HG03432 (cell line): Measurements from ENCODE around the gene PLCH2.

Source experiments
- ATAC-seq: cut with Tn5 transposase; IDR thresholded peaks from one replicate; pipeline ENCODE4 v1.9.1; 2021; ENCODE audit warnings: mild to moderate bottlenecking, moderate library complexity; ENCODE audit not compliant: unreplicated experiment

PLCH2 gene

DNA sequence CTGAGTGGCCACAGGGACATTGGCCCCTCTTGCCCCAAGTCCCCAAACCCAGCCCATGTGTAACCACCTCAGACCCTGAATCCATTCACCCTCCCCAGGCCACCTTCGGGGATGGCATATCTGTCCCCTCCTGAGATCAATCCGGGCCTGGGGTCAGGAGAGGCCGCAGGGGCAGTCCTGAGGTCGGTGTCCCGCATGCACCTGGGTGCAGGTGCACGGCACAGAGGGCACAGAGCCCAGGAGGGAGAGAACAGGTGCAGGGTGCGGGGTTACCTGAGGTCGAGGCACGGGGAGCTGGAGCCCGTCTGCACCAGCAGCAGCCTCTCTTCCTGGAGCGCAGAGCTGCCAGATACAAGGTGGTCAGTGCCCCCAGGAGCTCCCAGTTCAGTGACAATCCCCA lies 33.5 kb downstream of the PLCH2 start:
- no peak for ATAC-seq

DNA sequence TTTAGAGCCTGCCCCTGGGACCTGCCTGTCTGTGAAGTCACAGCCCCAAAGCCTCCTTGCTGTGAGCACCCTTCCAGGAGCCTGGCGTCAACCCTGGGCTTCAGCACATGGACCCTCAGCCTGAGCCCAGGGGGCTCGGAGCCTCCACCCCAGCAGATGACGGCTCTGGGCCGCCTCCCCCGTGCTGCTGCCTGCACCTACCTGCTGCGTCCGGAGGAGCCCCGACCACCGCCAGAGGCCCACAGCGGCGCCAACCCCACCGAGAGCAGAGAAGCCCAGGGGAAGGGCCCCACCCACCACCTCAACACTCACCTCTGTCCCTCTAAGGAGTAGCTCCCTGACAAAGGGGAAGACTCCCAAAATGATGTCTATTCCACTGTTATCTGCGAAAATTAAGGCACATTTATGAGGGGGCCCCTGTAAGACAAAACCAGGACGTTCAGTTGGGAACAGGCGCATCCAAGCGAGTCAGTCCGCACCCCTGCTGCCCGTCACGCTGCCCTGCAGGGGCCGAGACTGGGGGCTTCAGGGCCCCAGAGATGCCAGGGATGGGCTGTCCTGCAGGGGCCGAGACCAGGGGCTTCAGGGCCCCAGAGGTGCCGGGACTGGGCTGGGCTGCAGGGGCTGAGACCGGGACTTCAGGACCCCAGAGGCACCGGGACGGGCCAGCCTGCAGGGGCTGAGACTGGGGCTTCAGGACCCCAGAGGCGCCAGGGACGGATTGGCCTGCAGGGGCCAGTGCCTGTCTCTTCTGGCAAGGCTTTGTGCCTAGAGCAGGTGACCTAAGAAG lies 34.5 kb downstream of the PLCH2 start:
- ATAC-seq = no peak

DNA sequence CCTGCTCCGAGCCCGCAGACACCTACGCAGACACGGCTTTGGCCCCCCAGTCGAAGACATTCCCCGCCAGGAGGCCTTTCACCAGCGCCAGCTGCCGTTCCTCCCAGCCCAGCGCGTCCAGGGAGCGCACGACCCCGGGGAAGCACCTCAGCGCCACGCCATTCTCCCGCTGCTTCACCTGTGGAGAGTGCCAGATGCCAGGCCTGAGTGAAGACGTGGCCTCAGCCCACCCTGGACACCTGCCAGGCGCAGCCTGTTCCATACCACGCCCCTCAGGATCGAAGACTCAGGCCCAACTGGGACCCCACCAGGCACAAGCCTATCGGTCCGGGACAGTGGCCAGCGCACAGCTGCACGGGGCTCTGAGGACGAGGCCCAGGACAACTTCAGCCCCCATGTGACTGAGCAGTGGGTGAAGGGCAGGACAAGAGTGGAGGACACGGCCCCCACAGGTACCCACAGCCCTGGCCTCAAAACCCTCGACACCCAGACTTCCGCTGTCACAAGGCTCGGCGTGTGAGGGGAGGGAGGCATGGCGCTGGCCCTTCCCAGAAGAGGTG lies 36.9 kb downstream of the PLCH2 start:
- no peak for ATAC-seq

DNA sequence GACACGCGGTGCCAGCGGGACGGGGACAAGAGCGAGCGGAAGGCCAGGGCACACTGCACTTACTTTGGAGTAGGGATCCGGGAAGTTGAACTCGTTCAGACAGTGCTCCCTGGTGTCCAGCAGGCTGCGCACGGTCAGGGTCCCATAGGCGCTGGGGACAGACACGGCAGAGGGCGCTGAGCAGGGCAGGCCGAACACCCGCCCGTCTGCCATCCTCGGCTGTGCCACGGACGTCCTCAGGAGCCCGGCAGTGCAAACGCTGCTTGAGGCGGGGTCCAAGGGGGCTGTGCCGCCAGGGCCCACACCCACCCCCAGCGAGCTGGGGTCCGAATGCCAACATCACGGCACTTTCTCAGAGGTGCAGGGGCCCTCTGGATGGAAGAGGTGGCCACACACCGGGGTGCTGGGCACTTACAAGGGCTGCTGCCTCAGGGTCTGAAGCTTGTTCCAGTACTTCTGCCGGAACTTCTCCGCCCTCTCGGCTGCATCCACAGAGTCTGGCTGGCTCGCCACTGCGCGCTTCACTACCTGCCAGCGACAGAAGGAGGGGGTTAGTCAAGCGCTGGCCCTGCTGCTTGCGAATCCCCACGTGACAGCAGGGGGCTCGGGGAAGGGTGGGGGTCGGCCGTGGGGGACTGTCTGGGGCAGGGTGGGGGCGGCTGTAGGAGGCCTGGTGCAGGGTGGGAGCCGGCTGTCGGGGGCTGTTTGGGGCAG lies 38.0 kb downstream of the PLCH2 start:
- ATAC-seq = no peak

DNA sequence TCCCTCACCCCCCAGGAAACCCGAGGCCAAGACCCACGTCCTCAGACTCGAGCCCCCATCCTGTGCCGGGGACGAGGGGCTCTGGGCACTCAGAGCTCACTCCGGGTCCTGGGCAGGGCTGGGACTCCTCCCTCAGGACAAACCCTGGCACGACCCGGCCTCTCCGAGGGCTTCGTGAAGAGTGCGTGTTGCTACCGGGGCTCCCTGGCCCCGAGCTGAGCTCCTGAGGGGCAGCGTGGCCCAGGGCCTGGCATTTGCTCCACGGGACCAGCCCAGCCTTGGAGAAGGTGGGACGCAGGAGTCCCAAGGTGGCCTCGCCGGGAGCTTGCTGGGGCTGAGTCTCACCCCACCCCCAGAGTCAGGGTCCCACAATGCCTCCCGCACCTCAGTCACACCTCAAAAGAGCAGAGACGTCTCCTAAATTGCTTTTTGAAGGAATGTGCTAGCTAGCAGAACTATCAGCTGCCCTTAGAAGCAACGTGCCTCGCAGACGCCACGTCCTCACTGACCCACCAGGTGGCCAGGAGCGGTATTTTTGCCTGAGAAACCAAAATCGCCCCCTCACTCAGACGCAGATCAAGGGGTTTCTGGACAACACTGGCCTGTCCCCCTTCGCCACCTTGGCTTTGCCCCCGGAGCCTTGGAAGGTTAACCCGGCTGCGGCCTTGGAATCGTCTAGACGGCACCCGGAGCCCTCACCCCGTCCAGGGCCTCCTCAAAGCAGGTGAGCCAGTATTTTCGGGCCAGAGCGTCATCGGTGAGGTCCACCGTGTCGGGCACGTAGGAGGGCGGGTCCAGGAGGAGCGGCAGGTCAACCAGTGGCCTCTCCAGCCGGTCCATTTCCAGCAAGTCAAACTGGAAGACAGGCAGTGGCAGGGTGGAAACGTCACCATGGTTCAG lies 39.0 kb downstream of the PLCH2 start:
- ATAC-seq = no peak

DNA sequence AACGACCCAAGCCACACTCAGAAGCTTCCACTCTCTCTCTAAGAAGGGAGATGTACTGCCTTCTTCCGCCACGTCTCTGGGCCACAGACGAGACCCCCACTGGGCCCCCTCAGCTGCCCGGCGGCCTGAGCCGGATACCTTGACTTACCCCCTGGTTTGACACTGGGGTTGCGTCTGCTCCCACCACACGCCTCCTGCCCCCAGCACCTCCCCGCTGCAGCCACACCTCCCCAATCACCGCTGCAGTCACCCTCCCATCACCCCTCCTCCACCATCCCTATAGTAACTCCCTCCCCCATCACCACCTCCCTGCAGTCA lies 39.6 kb downstream of the PLCH2 start:
- no peak for ATAC-seq

DNA sequence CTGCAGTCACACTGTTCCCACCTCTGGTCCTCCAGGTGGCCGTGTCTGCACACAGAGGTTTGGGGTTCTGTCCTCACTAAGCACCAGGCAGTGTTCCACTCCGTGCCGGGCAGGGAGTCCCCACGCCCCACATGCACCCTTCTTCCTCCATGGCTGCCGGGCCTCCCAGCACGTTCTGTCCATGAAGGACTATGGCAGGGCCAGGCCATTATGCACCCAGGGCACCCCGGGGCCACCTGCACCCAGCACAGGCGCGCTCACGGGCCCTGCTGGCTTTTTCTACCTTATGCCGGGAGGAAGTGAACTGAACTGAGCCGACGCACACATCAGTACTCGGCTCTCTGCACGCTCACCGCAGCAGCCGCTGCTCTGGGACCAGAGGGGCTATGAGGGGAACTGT lies 40.0 kb downstream of the PLCH2 start:
- ATAC-seq = no peak

DNA sequence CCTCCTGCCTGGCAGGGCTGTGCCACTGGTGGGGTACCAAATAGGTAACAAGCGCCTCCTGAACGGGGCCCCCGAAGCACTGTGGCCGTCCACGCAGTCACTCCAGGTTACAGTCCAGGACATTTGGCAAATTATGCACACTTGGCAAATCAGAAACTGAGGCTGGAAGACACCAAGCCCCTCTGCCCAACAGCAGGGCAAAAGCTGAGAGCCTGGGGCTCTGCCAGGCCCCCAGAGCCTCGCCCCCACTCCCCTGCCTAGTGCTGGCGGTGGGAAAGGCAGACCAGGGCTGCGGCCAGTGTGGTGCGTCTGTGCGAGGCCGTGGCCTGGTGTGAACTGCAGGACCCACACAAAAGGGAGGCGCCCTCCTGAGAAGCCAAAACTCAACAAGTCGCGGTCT lies 40.9 kb downstream of the PLCH2 start:
- ATAC-seq = no peak

DNA sequence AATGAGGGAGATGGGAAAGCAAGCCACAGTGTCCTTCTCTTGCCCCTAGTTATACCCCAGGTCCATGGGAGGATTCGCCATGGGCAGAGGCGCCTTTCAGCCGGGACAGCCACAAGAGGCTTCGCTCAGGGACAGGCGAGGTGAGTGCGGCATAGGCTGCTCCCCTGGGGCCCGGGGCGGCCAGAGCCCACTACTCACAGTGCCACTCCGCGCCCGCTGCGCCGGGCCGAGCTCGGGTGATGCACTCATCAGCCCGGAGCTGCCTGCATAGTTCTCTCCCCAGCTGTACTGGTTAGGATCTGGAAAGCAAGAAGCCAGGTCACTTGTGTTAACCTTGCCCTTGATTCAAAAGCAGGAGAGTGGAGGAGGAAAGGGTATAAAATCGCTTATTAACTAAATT lies 41.9 kb downstream of the PLCH2 start:
- ATAC-seq = no peak

DNA sequence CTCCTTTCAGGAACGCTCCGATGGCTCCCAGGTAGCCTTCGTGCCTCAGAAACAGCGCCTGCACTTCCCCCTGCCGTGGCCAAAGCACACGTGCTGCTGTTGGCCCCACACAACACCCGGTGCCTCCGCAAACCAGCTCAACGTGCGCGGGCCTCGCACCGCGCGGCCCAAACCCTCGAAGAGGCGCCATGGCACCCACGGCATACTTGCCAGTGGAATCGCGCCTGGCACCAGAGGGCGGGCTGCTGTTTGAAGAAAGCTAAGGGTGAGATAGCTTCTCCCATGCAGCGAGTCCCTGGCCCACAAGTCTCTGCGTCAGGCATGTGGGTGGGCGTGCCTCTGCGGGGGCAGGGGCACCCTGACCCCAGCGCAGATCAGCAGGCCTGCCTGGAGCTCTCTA lies 42.4 kb downstream of the PLCH2 start:
- no peak for ATAC-seq

DNA sequence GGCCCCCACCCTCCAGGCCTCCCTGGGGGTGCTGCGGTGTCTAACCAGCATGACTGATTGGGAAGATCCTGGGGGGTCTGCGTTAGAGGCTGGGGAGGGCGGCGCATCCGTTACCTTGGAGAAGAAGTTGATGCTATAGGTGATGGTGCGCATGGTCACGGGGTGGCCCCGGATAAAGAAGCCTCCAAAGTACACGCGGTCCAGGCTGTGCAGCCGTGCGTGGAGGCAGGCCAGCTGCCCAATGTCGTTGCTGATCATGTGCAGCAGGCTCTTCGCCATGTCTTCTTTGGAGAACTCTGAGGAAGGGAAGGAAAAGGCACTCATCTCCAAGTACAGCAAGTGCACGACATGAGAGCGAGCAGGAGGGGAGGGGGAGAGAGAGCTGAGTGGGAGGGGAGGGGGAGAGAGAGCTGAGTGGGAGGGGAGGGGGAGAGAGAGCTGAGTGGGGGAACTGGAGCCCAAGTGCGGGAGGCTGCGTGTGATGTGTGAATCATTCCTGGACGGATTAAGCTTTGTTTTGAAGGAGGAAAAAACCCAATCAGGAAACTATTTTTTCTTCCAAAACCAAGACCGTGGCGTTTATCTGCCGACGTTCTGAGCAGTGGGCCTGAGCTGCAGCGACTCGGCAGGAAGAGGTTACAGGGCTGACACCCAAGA lies 43.1 kb downstream of the PLCH2 start:
- no peak for ATAC-seq

DNA sequence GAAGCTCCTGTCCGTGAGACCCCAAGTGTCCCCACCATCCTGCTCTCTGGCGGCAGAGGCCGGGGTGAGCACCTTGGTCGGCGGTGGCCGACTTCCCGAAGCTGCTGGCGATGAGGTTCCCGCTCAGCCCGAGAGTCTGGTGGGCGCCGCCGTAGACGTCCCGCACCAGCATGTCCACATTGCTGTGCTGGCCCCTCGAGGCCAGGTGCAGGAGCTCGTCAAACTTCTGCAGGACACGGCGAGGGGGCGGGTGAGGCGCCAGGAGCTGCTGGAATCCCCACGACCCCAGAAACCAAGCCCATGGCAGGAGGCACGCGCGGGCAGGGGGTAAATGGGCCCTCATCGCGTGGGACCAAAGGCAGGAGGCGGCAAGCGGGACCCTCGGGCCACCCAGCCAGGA lies 43.6 kb downstream of the PLCH2 start:
- ATAC-seq = no peak

DNA sequence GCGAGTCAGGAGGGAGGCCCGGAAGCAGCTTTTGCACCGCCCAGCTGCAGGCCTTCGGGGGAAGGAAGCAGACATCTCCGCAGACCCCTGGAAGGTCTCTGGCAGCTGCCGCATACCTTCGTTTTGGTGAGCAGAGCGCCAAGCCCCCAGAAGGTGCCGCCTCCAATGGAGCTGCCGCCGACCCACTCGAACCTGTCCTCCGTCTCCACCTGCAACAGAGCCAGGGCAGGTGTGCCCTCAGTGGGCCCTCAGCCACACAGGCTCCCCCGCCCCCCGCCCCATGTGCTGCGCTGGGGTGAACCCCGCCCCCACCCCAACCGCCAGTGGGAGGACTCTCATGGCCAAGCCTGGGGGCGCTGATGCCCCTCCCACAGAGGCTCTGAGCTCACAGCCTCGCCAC lies 44.1 kb downstream of the PLCH2 start:
- ATAC-seq = no peak

DNA sequence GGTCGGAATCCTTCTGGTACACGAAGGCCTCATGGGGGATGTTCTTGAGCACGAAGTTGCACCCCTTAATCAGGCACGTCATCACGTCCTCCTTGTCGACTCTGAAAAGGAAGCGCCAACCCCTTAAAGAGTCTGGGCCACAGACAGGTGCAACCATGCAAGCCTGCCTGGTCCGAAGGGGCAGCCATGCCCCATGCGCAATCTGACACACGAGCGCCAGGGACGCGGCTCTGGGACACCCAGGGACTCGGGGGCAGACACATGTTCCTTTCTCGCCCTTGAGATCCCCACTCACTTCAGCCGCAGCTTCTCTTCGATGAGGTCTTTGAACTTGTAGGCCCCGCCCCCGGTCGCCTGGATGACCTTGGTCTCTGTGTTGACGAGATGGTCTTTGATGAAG lies 44.7 kb downstream of the PLCH2 start:
- ATAC-seq = no peak

DNA sequence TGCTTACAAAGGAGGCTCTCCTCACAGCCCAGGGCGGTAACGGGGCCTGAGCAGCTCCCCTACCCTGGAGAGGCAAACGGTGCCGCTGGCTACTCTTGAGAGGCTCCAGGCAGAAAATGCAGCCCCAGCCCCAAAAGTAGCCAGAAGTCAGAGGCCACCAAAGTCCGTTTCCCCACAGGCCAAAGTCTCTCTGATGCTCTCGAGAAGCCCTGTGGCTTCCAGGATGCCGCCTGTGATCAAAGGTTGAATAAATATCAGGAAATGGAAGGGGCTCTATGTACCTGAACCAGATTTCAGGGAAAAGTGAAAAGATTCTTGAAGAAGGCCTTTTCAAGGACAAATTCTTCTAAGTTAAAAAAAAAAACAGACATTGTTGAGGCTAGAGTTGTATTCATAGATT lies 46.1 kb downstream of the PLCH2 start:
- no peak for ATAC-seq

DNA sequence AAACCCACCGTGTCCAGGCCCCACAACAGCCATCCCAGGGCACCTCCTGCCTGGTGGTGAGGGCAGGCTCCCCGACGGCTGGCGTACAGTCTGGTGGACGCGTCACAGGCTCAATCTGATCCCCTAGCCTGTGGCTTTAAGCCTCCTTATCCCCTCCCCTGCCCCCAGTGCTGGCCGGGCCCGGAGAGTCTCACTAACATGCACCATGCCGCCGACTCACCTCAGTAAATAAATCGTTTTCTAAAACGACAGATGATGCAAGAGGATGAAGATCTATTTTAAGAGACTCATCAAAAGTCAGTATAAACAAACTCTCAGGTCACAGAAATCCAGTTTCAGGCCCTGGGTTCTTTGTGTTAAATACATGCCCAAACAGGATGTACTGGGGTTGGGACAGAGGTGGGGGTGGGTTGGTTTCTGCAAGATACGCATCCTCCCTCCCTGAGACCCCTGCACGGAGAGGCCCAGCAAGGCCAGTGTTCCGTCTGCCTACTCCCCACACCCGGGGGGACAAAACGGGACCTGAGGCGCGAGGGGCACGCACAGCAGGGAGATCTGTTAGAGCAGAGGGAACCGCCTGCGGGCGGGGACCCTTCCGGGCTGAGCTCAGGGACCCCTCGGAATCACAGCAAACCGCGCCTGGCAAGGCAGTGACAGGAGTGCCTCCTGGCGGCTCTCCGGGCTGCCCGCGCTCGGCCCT lies 47.3 kb downstream of the PLCH2 start:
- ATAC-seq = no peak

DNA sequence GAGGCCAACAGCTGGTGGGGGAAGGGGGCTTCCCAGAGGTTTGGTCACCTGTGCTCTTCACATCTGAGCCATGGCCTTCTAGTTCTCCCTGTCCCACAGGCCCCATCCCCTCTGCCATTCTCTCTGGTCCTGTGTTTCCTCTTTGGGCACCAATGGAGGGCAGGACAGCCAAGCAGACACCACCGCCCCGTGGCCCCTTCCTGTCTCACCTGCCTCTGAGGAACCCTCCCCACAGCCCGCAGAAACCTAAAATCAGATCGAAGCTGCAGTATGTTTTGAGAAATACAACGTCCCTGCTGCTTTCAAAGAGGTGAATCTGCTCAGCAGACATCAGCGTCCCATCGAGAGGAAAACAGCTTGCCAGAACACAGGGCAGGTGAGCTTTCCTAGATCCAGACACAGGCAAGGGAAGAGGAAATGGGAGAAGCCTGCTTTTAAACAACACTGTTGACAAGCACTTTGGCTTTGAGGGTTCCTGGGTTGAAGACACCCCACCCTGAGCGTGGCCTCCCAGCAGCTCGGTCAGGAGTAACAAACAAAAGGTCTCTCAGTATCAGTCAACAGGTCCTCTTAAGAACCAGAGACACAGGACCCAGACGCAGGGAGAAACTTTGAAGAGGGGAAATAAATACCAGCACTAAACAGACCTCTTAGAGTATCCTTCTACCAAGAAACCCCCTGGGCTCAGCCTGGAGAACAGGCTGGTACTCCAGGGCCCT lies 48.0 kb downstream of the PLCH2 start:
- no peak for ATAC-seq

DNA sequence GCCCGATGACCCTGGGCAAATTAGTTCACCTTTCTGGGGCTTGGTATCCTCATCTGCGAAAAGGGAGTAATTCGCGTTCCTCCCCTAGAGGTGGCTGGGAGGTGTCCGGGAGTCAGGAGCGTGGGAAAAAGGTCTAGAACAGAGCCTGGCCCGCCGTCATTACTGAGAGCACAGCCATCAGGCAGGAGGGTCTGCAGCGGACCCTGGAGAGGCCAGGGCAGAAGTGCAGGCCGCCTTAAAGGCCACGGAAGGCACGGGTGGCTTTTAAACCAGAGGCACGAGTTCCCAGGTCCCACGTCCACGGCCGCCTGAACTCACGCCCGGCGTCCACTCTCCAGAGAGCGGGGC lies 49.5 kb downstream of the PLCH2 start:
- ATAC-seq = no peak

DNA sequence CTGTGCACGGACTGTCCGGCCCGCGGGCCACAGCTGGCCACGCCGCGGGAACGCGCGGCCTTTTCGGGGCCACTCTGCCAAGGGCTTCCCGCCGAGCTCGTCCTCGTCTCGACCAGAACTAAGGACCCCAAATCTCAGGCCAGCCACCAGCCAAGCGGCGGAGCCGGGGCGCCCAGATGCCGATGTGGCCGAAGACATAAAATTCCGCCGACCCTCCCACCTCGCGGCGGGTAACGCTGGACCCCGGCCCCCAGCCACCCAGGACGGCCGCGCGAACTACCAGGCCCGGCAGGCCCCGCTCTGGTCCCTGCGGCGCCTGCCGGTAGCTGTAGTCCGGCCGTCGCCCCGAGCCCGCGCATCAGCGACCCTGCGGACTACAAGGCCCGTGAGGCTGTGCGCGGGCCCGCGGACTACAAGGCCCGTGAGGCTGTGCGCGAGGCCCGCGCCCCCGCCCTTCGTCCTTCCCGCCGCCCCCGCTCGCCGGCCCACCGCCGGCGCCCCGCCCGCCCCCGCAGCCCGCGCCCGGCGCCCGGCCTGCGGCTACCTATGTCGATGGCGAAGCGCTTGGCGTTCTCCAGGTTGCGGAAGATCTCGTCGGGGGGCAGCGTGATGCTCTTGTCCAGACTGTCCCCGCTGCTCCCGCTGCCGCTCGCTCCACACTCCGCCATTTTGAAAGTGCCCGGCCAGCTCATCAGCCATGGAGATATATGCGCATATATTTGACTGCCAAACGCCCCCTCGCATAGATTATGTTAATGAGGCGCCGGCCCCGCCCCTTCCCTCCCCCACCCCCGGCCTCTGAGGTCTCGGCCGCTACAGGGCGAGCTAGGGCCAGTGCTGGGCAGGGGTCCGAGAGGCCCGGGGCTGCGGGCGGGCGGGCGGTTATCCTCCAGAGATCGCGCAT lies 50.1 kb downstream of the PLCH2 start, which contains the start of gene PANK4:
Gene PANK4 (minus strand): TSS at position 677 of the 904 bp plus-strand sequence. CDS start 9 bp downstream, at position 668.
- peak; percentile 81 for ATAC-seq
